Spleen (tissue), 11 donors: ENCODE results near the gene AJM1. TPM values are rescaled to one million over a fixed set of nuclear protein-coding genes. Genes with fewer than 3 reads are reported as not detected.
A peak's percentile ranks its signal among the peaks of the same experiment; 100 is the strongest.

ENCODE experiments used
- DNase-seq: peaks from one replicate; pipeline ENCODE4 v3.0.0-alpha.2; 2020
- H3K27ac ChIP-seq, 8 donors: fragments of 200-600 bp; sonication (generic) in 7 of 8; 1 replicate in 4 of 8; 2 replicates in 4 of 8; pipeline versions ENCODE4 v1.5.0 to v1.8.0; 2016 to 2021; ENCODE audit warnings: inconsistent platforms in 4 of 8, mild to moderate bottlenecking in 4 of 8, moderate library complexity in 1 of 8
- H3K27me3 ChIP-seq, 7 donors: fragments of 200-600 bp; sonication (generic) in 6 of 7; replicated peaks in 1 of 7; 1 replicate in 4 of 7; 2 replicates in 3 of 7; pipeline versions ENCODE4 v1.5.0 to v1.8.0; 2016 to 2021; ENCODE audit warnings: inconsistent platforms in 3 of 7, mild to moderate bottlenecking in 1 of 7
- H3K36me3 ChIP-seq, 6 donors: fragments of 200-600 bp; sonication (generic) in 5 of 6; 1 replicate in 4 of 6; 2 replicates in 2 of 6; pipeline versions ENCODE4 v1.5.0 to v1.8.0; 2016 to 2021; ENCODE audit warnings: inconsistent platforms in 2 of 6
- H3K4me1 ChIP-seq, 6 donors: fragments of 200-600 bp; sonication (generic) in 5 of 6; 1 replicate in 3 of 6; 2 replicates in 3 of 6; pipeline versions ENCODE4 v1.5.0 to v1.8.0; 2016 to 2021; ENCODE audit warnings: inconsistent platforms in 3 of 6
- H3K4me3 ChIP-seq, 8 donors: fragments of 200-600 bp; sonication (generic) in 7 of 8; 1 replicate in 4 of 8; 2 replicates in 4 of 8; pipeline versions ENCODE4 v1.5.0 to v1.8.0; 2016 to 2021; ENCODE audit warnings: inconsistent platforms in 4 of 8, mild to moderate bottlenecking in 4 of 8, moderate library complexity in 2 of 8
- H3K9me3 ChIP-seq, 8 donors: fragments of 200-600 bp; sonication (generic) in 7 of 8; 1 replicate in 4 of 8; 2 replicates in 4 of 8; pipeline versions ENCODE4 v1.5.0 to v1.8.0; 2016 to 2021; ENCODE audit warnings: inconsistent platforms in 4 of 8
- CTCF ChIP-seq, 11 experiments: fragments of 200-600 bp in 7 of 11; fragments of 450-650 bp in 4 of 11; sonication (generic) in 4 of 11; IDR thresholded peaks in 8 of 11; conservative IDR thresholded peaks in 3 of 11; 1 replicate in 7 of 11; 2 replicates in 4 of 11; pipeline versions ENCODE4 v1.4.0 to v1.8.0; 2016 to 2021; ENCODE audit warnings: antibody characterized with exemption in 11 of 11, inconsistent platforms in 4 of 11, mild to moderate bottlenecking in 1 of 11
- POLR2A ChIP-seq, 3 donors: fragments of 450-650 bp; IDR thresholded peaks; one replicate each; pipeline ENCODE4 v1.5.1; 2017; ENCODE audit warnings: antibody characterized with exemption in 3 of 3, mild to moderate bottlenecking in 1 of 3
- POLR2AphosphoS5 ChIP-seq, 3 donors: sonication (generic); formaldehyde crosslinking; IDR thresholded peaks; one replicate each; pipeline ENCODE4 v1.5.1; 2017; ENCODE audit warnings: antibody characterized with exemption in 3 of 3
- WGBS, 5 donors: extraction: QIAGEN DNeasy Blood & Tissue Kit in 3 of 5; methylation state at CpG; one replicate each; pipeline versions ENCODE4 v1.1.5 to v1.1.7; 2013 to 2018; 5-methylcytosine and 5-hydroxymethylcytosine counted together
- intact Hi-C: fragments of 100-400 bp; cut with DNase I; formaldehyde crosslinking; loops from one replicate; pipeline ENCODE4 v1.15.0; 2023; ENCODE audit warnings: low total_unique reads
- polyA plus RNA-seq, 3 donors: library from polyadenylated mRNA; stranded (reverse); fragments of 200-250 nt; gene quantifications; one replicate each; pipeline ENCODE4 v1.2.1, GENCODE V29; 2013
- total RNA-seq, 7 donors: library from RNA; depleted of rRNA in 3 of 7; stranded (reverse); fragments of >200 nt in 3 of 7; fragmentation: NEBNext Ultra II Directional in 4 of 7; extraction: Animal tissue kit (Norgen Biotek cat#: 25700) in 4 of 7; gene quantifications; one replicate each; pipeline versions ENCODE4 v1.1.0 to v1.2.1, GENCODE V29; 2016 to 2021
- donor health status: healthy with polysubstance abuse.
- donor health status: DM: no; HTN: no; CAD: no; lungs with moderate emphysema.
- donor health status: DM: no; HTN: no; CAD: no.
- donor health status: Bipolar disorder and iron deficiency.
- donor health status: healthy.
- donor health status: DM: no; HTN: no; CAD: no.
- donor health status: DM: yes; HTN: yes; CAD: no.

Gene AJM1
- total and polyA plus RNA-seq, 10 donors: 0.91 to 13.1 (median 4.9) TPM

GRCh38 chr9:136838314-136839228 is 3.7 kb upstream of the AJM1 start:
- H3K4me1 ChIP-seq: peaks cover 20 to 44% (median 36%) of the 10 kb centered on the region in 6 donors

GRCh38 chr9:136839229-136840139 is 2.8 kb upstream of the AJM1 start:
- Histone ChIP-seq H3K9me3 (no peaks in the 10 kb centered on the region), H3K4me3 (no peak overlapping the region), H3K27me3 (peaks cover 0 to 16% (median 9%) of the 10 kb centered on the region in 7 donors), H3K4me1 (peaks cover 27 to 53% (median 45%) of the 10 kb centered on the region in 6 donors), H3K36me3 (peaks cover 0 to 66% (median 37%) of the 10 kb centered on the region in 6 donors), H3K27ac (peak overlapping the region in 4 of 8 donors; percentile 8 to 90 (median 63))
- intact Hi-C loops: loop anchor here (10.0 kb wide), 1 partner anchor 105 kb away; the partner anchor contains the start of genes C8G and FBXW5
- no peak for DNase-seq
- TF ChIP-seq POLR2AphosphoS5 (IDR thresholded peaks at IDR 0.05): no peak
- no peak for TF ChIP-seq POLR2A (IDR thresholded peaks at IDR 0.05)
- no peak for TF ChIP-seq CTCF (IDR thresholded peaks at IDR 0.05 in 8 of 11, conservative IDR thresholded peaks at IDR 0.05 in 3 of 11)
- WGBS, 5 donors: 90 to 94% (median 92%) methylated on average over 29 to 36 of the region's 36 CpGs

More at GRCh38 chr9:136838314-136839228, 3.7 kb upstream of the AJM1 start:
- no peak overlapping the region for H3K27ac ChIP-seq
- H3K27me3 ChIP-seq: peaks cover 0 to 7% (median under 1%) of the 10 kb centered on the region in 7 donors
- no peak for TF ChIP-seq POLR2AphosphoS5 (IDR thresholded peaks at IDR 0.05)
- no peak for TF ChIP-seq CTCF (IDR thresholded peaks at IDR 0.05 in 8 of 11, conservative IDR thresholded peaks at IDR 0.05 in 3 of 11)
- no peak for TF ChIP-seq POLR2A (IDR thresholded peaks at IDR 0.05)
- H3K4me3 ChIP-seq: no peak overlapping the region
- no peak for DNase-seq
- intact Hi-C loops: no loop called here
- no peaks in the 10 kb centered on the region for H3K9me3 ChIP-seq
- 80 to 88% (median 86%) methylated on average over 19 to 29 of the region's 29 CpGs for WGBS, 5 donors
- peaks cover 0 to 72% (median 37%) of the 10 kb centered on the region in 6 donors for H3K36me3 ChIP-seq

GRCh38 chr9:136840140-136840876 is 2.0 kb upstream of the AJM1 start:
- peak overlapping the region in 4 of 8 donors; percentile 28 to 90 (median 63) for H3K27ac ChIP-seq
- H3K36me3 ChIP-seq: peaks cover 0 to 66% (median 37%) of the 10 kb centered on the region in 6 donors
- H3K9me3 ChIP-seq: no peaks in the 10 kb centered on the region
- TF ChIP-seq POLR2A (IDR thresholded peaks at IDR 0.05): no peak
- peak in 2 of 3 donors; percentile 11 to 52 for TF ChIP-seq POLR2AphosphoS5 (IDR thresholded peaks at IDR 0.05)
- no peak overlapping the region for H3K4me3 ChIP-seq
- H3K4me1 ChIP-seq: peaks cover 27 to 58% (median 48%) of the 10 kb centered on the region in 6 donors
- H3K27me3 ChIP-seq: peaks cover 0 to 23% (median 15%) of the 10 kb centered on the region in 7 donors
- DNase-seq: no peak
- WGBS, 5 donors: 58 to 79% (median 76%) methylated on average over 18 to 32 of the region's 32 CpGs
- intact Hi-C loops: loop anchor here (10.0 kb wide), 1 partner anchor 104 kb away; the partner anchor contains the start of genes C8G and FBXW5
